GM12801 (cell line): ENCODE data around the gene LRRC8C.

Source experiments
- TF ChIP-seq, protein P1 (sequence below): IDR thresholded peaks from one replicate; pipeline ENCODE4 v1.5.1; 2011; ENCODE audit warnings: control low read depth; ENCODE audit not compliant: insufficient read length; ENCODE audit errors: extremely low read depth

The LRRC8C gene

DNA sequence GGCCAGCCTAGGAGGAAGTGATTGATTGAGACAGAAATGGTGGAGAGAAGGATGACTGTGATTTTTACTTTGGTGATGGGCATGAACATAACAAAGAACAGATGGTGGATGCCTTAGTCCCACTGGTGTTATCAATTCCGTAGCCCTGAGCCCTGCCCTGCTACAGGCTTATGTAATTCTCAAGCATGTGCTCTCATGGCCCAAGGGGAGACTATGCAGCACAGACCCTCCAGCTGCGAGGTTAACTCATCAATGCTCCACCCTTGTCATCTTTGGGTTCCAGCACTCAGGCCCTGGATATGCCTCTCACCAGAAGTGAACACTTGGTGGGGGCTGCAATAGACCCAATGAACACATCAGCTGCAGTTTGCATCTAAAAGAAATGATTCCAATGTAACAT lies 125.2 kb downstream of the LRRC8C start:
- TF ChIP-seq, protein P1, sequence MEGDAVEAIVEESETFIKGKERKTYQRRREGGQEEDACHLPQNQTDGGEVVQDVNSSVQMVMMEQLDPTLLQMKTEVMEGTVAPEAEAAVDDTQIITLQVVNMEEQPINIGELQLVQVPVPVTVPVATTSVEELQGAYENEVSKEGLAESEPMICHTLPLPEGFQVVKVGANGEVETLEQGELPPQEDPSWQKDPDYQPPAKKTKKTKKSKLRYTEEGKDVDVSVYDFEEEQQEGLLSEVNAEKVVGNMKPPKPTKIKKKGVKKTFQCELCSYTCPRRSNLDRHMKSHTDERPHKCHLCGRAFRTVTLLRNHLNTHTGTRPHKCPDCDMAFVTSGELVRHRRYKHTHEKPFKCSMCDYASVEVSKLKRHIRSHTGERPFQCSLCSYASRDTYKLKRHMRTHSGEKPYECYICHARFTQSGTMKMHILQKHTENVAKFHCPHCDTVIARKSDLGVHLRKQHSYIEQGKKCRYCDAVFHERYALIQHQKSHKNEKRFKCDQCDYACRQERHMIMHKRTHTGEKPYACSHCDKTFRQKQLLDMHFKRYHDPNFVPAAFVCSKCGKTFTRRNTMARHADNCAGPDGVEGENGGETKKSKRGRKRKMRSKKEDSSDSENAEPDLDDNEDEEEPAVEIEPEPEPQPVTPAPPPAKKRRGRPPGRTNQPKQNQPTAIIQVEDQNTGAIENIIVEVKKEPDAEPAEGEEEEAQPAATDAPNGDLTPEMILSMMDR = no peak

DNA sequence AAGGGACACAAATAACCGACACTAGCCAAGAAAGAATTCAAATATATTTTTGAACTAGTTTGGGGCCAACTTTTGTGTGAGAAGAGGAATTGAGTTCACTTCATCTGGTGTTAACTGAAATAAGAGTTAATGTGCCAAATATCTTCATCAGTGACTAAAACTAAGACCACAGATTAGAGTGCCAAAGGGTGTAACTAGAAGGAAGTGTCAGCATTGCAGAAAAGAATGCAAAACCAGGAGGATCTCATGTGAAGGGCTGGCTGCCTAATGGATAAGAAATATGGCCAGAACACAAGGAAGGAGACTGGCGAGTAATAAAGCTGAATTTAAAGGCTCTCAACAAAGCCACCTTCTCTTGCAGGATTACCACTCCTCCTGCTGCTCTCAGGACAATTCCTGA lies 126.1 kb downstream of the LRRC8C start:
- TF ChIP-seq, protein P1 = no peak

DNA sequence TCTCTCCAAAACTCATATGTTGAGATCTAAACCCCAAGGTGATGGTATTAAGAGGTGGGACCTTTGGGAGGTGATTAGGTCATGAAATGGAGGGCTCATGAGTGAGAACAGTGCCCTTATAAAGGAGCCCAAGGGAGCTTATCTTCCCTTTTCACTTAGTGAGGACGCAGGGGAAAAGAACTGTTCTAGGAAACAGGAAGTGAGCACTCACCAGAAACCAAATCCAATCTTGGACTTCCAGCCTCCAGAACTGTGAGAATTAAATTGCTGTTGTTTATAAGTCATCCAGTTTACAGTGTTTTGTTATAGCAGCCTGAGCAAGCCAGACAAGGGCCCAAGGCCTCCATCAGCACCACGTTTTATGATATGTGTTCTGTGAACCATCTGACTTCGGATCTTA lies 127.6 kb downstream of the LRRC8C start:
- TF ChIP-seq, protein P1 = no peak

DNA sequence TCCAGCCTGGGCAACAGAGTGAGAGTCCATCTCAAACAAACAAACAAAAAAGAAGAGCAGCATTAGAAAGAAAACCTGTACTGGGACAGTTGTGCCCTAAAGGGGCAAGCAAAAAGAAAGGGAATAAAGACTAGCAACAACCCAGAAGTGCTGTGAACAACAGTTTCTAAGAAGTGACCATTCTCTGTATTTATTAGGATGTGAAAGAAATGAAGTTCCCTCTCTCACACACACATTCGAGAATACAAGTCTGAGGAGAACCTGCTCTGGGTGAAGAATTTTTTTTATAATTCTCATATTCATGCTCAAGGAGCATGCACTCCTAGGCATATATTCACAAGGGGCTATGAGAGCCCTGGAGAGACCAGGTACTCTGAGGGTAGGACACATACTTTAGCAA lies 128.4 kb downstream of the LRRC8C start:
- TF ChIP-seq, protein P1 = no peak

DNA sequence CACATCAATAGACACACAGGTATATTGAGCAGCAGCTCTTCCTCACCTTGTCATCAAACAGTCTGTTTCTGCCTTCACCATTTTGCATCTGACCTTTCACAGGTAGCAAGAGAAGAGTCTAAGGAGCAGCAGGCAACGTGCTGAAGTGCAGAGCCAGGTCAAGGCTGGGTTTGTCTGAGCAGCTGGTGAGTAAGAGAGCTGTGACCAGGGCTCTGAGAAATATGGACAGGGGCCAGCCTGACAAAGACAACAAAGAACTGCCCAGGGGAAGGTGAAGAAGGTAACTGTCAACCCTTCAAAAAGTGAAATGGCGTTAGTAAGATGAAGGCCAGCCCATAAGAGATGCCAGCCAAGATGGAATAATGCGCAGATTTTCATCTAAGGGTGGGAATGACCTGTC lies 129.0 kb downstream of the LRRC8C start:
- TF ChIP-seq, protein P1 = no peak

DNA sequence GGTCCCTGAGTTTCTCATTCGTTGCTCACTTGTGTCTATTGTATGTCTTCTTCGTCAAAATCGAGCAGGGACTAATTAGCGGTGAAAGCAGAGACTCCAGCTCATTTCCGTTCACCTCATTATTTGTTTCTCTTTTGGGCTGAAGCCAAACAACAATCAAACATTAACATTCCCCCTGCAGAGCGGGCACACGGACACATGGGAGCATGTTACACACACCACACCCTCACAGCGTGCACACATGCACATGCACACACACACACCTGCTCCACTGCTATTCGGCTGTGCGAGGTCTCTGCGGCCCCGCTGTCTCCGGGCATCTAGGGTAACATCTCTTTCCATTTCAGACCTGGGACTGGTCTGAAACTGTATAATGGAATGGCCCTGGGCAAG lies 129.5 kb downstream of the LRRC8C start:
- TF ChIP-seq, protein P1 = no peak

DNA sequence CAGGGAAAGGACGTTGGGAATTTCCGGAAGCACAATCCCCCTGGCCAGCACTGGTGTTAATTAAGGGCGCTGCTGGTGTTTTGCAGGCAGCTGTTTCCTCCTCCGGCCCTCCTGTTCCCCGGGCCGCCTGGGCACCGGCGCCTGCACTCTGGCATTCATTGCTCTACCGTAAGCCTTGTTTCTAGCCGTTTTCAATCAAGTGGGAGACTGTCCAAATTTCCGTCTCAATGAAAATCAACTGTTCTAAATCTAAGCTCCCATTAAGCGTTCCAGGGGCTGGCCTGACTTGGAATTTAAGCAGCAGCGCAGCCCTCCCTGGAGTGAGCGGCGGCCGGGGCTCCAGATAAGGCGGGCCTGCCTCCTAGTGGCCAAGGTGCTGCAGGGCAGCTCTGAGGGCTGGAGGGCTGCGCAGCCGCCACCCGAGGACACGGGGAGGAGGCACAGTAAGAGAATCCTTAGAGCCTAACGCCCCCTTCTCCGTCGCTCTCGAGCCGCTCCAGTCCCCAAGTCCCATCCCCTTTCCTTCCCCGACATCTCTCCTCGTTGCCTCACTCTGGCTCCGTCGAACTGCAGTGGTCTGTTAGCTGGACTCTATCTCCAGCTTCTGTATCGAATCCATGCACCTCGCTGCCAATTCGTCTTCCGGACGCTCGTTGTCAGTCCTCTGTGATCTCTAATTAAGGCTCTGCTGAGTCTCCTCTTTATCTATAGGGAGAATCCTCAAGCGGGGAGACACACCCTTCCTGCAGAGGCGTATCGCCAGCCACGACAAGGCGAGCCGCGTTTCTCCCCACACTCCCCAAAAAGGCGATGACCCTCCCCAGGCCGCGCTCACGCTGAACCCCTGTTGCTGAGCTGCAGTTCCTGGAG lies 130.1 kb downstream of the LRRC8C start:
- TF ChIP-seq, protein P1 = peak; percentile 31
